PC-3 (cell line): ENCODE measurements around the gene MAST3.

Experiments used
- CTCF ChIP-seq: fragments of 300-600 bp; sonication (generic); conservative IDR thresholded peaks from 2 replicates; pipeline ENCODE4 v1.5.1; 2017; ENCODE audit warnings: antibody characterized with exemption, low read depth, mild to moderate bottlenecking, low read length
- EZH2 ChIP-seq: fragments of 300-600 bp; sonication (generic); IDR thresholded peaks from one replicate; pipeline ENCODE4 v1.6.1; 2017; ENCODE audit warnings: antibody characterized with exemption, mild to moderate bottlenecking, low read length; ENCODE audit not compliant: unreplicated experiment
- EZH2phosphoT487 ChIP-seq: fragments of 300-600 bp; sonication (generic); IDR thresholded peaks from 2 replicates; pipeline ENCODE4 v1.6.1; 2018; ENCODE audit warnings: mild to moderate bottlenecking, antibody characterized with exemption, low read length, borderline replicate concordance

- TF ChIP-seq CTCF (no peak), EZH2 (no peak), EZH2phosphoT487 (no peak)
Observed at GRCh38 chr19:18144906-18145305, 47.3 kb downstream of the MAST3 start.
